HEK293T (cell line): ENCODE measurements around the gene AFTPH.
"Not testable (repeated sequence)": the region's sequence is repeated elsewhere in the genome, so short reads cannot be mapped to it uniquely, and the experiment has no call there.

ENCODE experiments used
- CTCF ChIA-PET: fragments of 350-600 bp; formaldehyde crosslinking; extraction: SDS; loops from one replicate; lab custom pipeline; 2021; ENCODE audit warnings: antibody characterized with exemption, inconsistent platforms; lab: Yijun Ruan, JAX
- POLR2A ChIA-PET: fragments of 350-600 bp; formaldehyde crosslinking; extraction: SDS; loops from one replicate; lab custom pipeline; 2020; ENCODE audit warnings: antibody characterized with exemption, inconsistent platforms; lab: Yijun Ruan, JAX
- DNase-seq: peaks from one replicate; pipeline ENCODE4 v3.0.0; 2012; ENCODE audit warnings: mixed read lengths; ENCODE audit errors: extremely low spot score
- ARNT ChIP-seq: fragments of 450-650 bp; IDR thresholded peaks from 2 replicates; pipeline ENCODE4 v1.6.1; 2017; ENCODE audit warnings: mild to moderate bottlenecking
- BHLHE40 ChIP-seq: fragments of 450-650 bp; IDR thresholded peaks from 2 replicates; pipeline ENCODE4 v1.6.1; 2016; ENCODE audit warnings: mild to moderate bottlenecking, moderate library complexity, borderline replicate concordance
- CTBP1 ChIP-seq: fragments of 450-650 bp; IDR thresholded peaks from 2 replicates; pipeline ENCODE4 v1.6.1; 2016; ENCODE audit warnings: borderline replicate concordance
- ELF4 ChIP-seq: fragments of 450-650 bp; IDR thresholded peaks from 2 replicates; pipeline ENCODE4 v1.6.1; 2017; ENCODE audit warnings: antibody characterized with exemption
- FOXA1 ChIP-seq: fragments of 450-650 bp; IDR thresholded peaks from 2 replicates; pipeline ENCODE4 v1.6.1; 2016; ENCODE audit warnings: mild to moderate bottlenecking
- FOXK2 ChIP-seq: fragments of 450-650 bp; IDR thresholded peaks from 2 replicates; pipeline ENCODE4 v1.6.1; 2016; ENCODE audit warnings: mild to moderate bottlenecking
- FOXM1 ChIP-seq: fragments of 450-650 bp; IDR thresholded peaks from 2 replicates; pipeline ENCODE4 v1.6.1; 2017; ENCODE audit warnings: mild to moderate bottlenecking, borderline replicate concordance
- HDGF ChIP-seq: fragments of 450-650 bp; IDR thresholded peaks from 2 replicates; pipeline ENCODE4 v1.6.1; 2017; ENCODE audit warnings: antibody characterized with exemption, borderline replicate concordance
- L3MBTL2 ChIP-seq: fragments of 450-650 bp; conservative IDR thresholded peaks from 2 replicates; pipeline ENCODE4 v1.6.1; 2016; ENCODE audit warnings: mild to moderate bottlenecking
- LEF1 ChIP-seq: fragments of 450-650 bp; IDR thresholded peaks from 2 replicates; pipeline ENCODE4 v1.6.1; 2017; ENCODE audit warnings: mild to moderate bottlenecking, borderline replicate concordance
- NFRKB ChIP-seq: fragments of 450-650 bp; IDR thresholded peaks from 2 replicates; pipeline ENCODE4 v1.6.1; 2016; ENCODE audit warnings: mild to moderate bottlenecking, moderate library complexity
- SP1 ChIP-seq: fragments of 450-650 bp; IDR thresholded peaks from 2 replicates; pipeline ENCODE4 v1.6.1; 2017
- SUZ12 ChIP-seq: fragments of 450-650 bp; IDR thresholded peaks from 2 replicates; pipeline ENCODE4 v1.6.1; 2016; ENCODE audit warnings: mild to moderate bottlenecking
- TARDBP ChIP-seq: fragments of 450-650 bp; IDR thresholded peaks from 2 replicates; pipeline ENCODE4 v1.6.1; 2016
- ZNF384 ChIP-seq: fragments of 450-650 bp; IDR thresholded peaks from 2 replicates; pipeline ENCODE4 v1.6.1; 2016
- TF ChIP-seq, protein P1 (sequence below): fragments of 450-650 bp; IDR thresholded peaks from 2 replicates; pipeline ENCODE4 v1.6.1; 2016

AFTPH gene

DNA sequence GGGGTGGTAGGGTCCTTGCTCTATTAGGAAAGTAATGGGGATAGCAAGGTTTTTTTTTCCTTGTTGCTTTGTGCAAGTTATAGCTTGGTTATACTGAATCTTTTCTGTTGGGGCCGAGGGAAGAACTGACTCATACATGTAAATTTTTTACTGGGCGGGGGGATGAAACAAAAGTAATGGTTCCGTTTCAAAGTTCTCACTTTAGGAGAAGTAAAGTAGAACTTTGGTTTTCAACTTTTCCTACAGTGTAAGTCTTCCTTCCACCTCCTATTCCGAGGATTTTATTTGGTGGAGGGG is 1.1 kb downstream of the AFTPH start:
- no peak for DNase-seq
- ChIA-PET CTCF (interaction anchor here (1.0 kb wide), 1 partner anchor 11 kb away, joined by 4 read pairs; no protein-coding TSS in a partner anchor), POLR2A (interaction anchor here (0.9 kb wide), 1 partner anchor 128 kb away, joined by 4 read pairs; the partner anchor contains the start of gene SERTAD2)

DNA sequence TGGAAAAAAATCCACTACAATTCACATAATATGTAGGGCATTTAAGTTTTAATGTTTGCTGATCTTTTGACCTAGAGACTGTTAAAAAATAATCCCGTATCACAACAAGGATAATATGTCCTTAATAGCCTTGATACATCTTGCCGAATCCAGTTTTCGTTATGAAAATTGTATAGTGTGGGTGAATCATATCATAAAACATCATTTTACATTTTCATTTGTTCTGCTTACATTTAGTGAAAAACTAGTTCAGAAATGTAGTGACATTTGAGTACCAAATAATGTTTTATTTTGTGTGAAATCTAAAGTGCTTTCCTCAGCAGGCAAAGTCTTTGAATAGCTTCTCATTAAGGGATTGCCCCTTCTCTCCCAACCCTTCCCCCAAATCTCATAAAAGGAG is 1.9 kb downstream of the AFTPH start:
- TF ChIP-seq TARDBP, result no peak
- TF ChIP-seq FOXA1, result no peak
- no peak for TF ChIP-seq L3MBTL2
- TF ChIP-seq ELF4, result no peak
- TF ChIP-seq HDGF, result no peak
- TF ChIP-seq NFRKB, result no peak
- TF ChIP-seq CTBP1, result no peak
- no peak for TF ChIP-seq FOXM1
- TF ChIP-seq, protein P1, sequence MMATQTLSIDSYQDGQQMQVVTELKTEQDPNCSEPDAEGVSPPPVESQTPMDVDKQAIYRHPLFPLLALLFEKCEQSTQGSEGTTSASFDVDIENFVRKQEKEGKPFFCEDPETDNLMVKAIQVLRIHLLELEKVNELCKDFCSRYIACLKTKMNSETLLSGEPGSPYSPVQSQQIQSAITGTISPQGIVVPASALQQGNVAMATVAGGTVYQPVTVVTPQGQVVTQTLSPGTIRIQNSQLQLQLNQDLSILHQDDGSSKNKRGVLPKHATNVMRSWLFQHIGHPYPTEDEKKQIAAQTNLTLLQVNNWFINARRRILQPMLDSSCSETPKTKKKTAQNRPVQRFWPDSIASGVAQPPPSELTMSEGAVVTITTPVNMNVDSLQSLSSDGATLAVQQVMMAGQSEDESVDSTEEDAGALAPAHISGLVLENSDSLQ, result no peak
- TF ChIP-seq LEF1, result no peak
- no peak for TF ChIP-seq FOXK2
- no peak for TF ChIP-seq ARNT
- TF ChIP-seq SUZ12, result no peak
- no peak for TF ChIP-seq ZNF384
- no peak for TF ChIP-seq SP1
- POLR2A ChIA-PET, result no interaction called here
- DNase-seq, result no peak
- CTCF ChIA-PET, result no interaction called here

More for the DNA sequence above, 1.1 kb downstream of the AFTPH start:
- no peak for TF ChIP-seq SUZ12
- TF ChIP-seq LEF1, result no peak
- no peak for TF ChIP-seq FOXA1
- TF ChIP-seq BHLHE40, result no peak
- TF ChIP-seq TARDBP, result no peak

DNA sequence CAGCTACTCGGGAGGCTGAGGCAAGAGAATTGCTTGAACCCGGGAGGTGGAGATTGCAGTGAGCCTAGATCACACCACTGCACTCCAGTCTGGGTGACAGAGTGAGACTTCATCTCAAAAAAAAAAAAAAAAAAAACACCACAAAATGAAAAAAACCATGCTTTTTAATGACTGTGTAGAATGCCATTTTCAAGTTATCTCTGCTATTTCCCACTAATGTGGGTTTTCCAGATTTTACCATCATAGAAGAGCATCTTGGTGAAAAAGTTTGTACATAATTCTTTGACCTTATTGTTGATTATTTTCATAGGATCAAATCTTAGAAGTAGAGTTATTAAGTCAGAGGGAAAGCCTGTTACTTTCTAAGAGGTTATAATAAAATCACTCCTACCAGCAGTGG is 6.8 kb downstream of the AFTPH start:
- DNase-seq, POLR2A ChIA-PET, CTCF ChIA-PET: not testable (repeated sequence)

DNA sequence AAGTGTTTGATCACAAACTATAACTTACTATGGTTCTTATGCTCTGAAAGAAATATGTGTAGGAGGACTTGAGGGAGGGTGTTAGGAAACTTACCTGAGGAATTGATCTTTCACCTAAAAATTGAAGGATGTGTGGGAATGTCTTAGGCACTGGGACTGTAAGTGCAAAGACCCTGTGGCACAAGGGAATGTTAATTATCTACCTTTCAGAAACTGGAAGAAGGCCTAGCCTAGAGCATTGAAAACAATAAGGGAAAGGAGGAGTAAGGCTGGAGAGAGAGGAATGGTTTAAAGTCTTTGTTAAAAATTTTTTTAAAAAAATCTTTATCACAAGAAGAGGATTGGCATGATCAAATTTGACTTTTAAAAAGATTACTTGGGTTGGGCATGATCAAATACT is 7.9 kb downstream of the AFTPH start:
- TF ChIP-seq HDGF, result no peak
- ChIA-PET CTCF (no interaction called here), POLR2A (no interaction called here)
- no peak for DNase-seq

DNA sequence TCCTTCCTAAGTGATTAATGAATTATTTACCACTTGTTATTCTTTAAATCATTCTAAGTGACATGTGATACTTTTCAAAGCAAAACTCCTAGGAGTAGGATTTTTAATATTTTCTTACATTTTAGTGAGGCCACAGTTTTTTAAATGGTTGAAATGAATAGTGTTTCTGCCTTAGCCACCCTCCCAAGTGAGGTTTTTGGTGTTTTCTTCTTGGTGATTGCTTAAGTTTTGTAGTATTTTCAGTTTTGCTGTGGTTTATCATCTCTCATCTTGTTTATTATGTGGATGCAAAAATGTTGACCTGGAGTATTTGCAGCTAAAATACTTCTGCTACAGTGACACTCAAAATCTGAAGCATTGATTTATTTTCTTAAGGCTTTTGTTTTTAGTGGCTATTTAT is 9.8 kb downstream of the AFTPH start:
- POLR2A ChIA-PET, result interaction anchor here (1.0 kb wide), 1 partner anchor 10 kb away, joined by 3 read pairs; no protein-coding TSS in a partner anchor
- TF ChIP-seq, protein P1, result 0 out of 2 replicates have a peak, but pooled peaks have one; percentile 31
- TF ChIP-seq BHLHE40, result no peak

DNA sequence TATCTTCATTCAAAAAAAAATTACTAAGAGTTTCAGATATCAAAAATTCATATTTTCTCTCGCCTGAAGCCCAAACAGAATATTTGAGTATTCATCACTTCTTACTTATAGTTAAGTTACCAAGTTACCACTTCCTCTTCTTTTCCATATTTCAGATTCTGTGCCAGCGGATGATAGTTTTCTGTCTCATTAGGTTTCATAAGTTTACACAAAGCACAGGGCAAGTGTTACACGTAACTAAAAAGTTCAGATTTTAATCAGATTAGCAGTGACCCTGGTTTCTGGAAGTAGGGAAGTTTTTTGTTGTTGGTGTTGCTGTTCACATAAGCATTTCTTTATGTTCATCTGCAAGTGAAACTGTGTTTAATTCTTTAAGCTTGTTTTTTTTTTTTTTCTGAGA is 10.2 kb downstream of the AFTPH start:
- TF ChIP-seq NFRKB (no peak), ZNF384 (no peak), HDGF (no peak), ELF4 (no peak), FOXM1 (no peak), SP1 (no peak), LEF1 (no peak), CTBP1 (no peak), BHLHE40 (no peak), TARDBP (no peak), L3MBTL2 (no peak), FOXA1 (no peak)
- TF ChIP-seq, protein P1, result no peak
- ChIA-PET POLR2A (interaction anchor here (1.0 kb wide), 1 partner anchor 11 kb away, joined by 3 read pairs; no protein-coding TSS in a partner anchor), CTCF (no interaction called here)
- no peak for DNase-seq

More for the DNA sequence above, 9.8 kb downstream of the AFTPH start:
- DNase-seq, result no peak
- CTCF ChIA-PET, result no interaction called here

DNA sequence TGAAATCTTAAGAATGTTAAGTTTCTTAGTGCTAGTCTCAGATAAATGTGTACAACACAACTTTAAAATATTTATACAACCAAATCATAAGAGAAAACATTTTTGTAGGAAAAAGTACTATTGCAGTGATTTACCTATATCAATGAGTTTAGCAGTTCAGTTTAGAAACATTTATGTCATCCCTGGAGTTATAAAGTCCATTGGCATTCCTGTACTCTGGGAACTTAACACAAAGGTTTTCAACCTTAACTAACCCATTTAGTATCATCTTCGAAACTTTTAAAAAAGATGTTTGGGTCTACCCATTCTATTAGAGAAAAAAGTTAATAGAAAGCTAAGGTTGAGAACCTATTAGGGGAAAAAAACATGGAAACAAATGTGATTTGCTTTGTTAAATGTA is 10.9 kb downstream of the AFTPH start:
- no peak for DNase-seq
- POLR2A ChIA-PET, result no interaction called here
- CTCF ChIA-PET, result no interaction called here
- TF ChIP-seq TARDBP, result no peak
- TF ChIP-seq BHLHE40, result no peak
- no peak for TF ChIP-seq FOXA1
- no peak for TF ChIP-seq LEF1
- no peak for TF ChIP-seq FOXM1
- TF ChIP-seq ELF4, result no peak

DNA sequence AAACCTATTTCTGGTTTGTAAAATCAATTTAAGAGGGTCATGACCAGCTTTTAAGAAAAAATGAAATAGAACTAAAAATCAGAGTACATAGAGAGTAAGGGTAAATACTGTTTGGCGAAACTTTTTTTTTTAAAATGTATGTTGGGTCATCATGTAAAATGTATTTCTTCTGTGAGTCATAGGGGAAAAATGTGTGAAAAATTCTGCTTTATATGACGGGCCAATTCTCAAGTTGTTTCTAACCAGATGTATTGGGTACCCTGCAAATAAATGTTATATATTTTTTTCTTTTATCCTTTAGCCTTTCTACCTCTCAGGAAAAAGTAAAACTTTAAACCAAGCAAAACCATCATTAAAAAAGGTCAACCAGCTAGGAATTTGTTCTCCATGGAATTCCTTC is 13.9 kb downstream of the AFTPH start:
- ChIA-PET POLR2A (no interaction called here), CTCF (no interaction called here)
- TF ChIP-seq SUZ12 (no peak), CTBP1 (no peak), LEF1 (no peak), L3MBTL2 (no peak), NFRKB (no peak), FOXK2 (no peak), BHLHE40 (no peak), FOXA1 (no peak)
- TF ChIP-seq, protein P1, result no peak
- DNase-seq, result no peak
